ENCODE measurements around the gene TCF7L1. TPM values are rescaled to one million over a fixed set of nuclear protein-coding genes. Genes with fewer than 3 reads are reported as not detected.
"Not testable (repeated sequence)": the region's sequence is repeated elsewhere in the genome, so short reads cannot be mapped to it uniquely, and the experiment has no call there.

The TCF7L1 gene
- total and polyA plus RNA-seq, 2 experiments from 2014 or later: 0.65 to 1.8 TPM

- WGBS, 2 experiments (ENCODE audit: low coverage in 1 of 2, low lambda C conversion rate in 2 of 2, missing lambda C conversion rate in 2 of 2): 37 to 40% methylated on average over 7 of the region's 7 CpGs
- peaks cover 11% of the 10 kb centered on the region for H3F3A ChIP-seq (ENCODE audit: insufficient read depth)
- H3K9me2 ChIP-seq (ENCODE audit: insufficient read depth): no peaks in the 10 kb centered on the region
- H3K27me3 ChIP-seq (replicated peaks; ENCODE audit: insufficient read depth): no peaks in the 10 kb centered on the region
- no peak overlapping the region for H2AFZ ChIP-seq
- peak overlapping the region; percentile 68 for H3K9ac ChIP-seq
- H3K4me3 ChIP-seq: no peak overlapping the region
- peak; percentile 94 for DNase-seq
- no peaks in the 10 kb centered on the region for H4K20me1 ChIP-seq (ENCODE audit: insufficient read depth)
- no peak for TF ChIP-seq EZH2 (IDR thresholded peaks at IDR 0.05; ENCODE audit: insufficient read depth, poor library complexity, severe bottlenecking)
- TF ChIP-seq EZH2phosphoT487 (IDR thresholded peaks at IDR 0.05; ENCODE audit: insufficient read depth, low read depth): no peak
- peak overlapping the region; percentile 51 for H3K4me2 ChIP-seq (ENCODE audit: unreplicated experiment)
- in situ Hi-C loops (cut with MboI): no loop called here
- H3K36me3 ChIP-seq (ENCODE audit: low read depth): no peaks in the 10 kb centered on the region
- H3K9me3 ChIP-seq (ENCODE audit: low read depth): no peaks in the 10 kb centered on the region
- peak overlapping the region; percentile 88 for H3K27ac ChIP-seq
- peaks cover 26% of the 10 kb centered on the region for H3K4me1 ChIP-seq (ENCODE audit: insufficient read depth)
- H3K79me2 ChIP-seq (ENCODE audit: insufficient read depth): peaks cover 16% of the 10 kb centered on the region
Measured at GRCh38 chr2:85312404-85312803, 179.2 kb downstream of the TCF7L1 start.

- peak overlapping the region; percentile 88; the same call in 1 of the 2 replicates for H3K27ac ChIP-seq
- peaks cover 38% of the 10 kb centered on the region for H3K79me2 ChIP-seq (ENCODE audit: insufficient read depth)
- H3K4me1 ChIP-seq (ENCODE audit: insufficient read depth): peaks cover 28% of the 10 kb centered on the region
- no peak overlapping the region for H3K9ac ChIP-seq
- H3K4me3 ChIP-seq: no peak overlapping the region
- no peak overlapping the region for H2AFZ ChIP-seq
- H3K4me2 ChIP-seq (ENCODE audit: unreplicated experiment): no peak overlapping the region
- in situ Hi-C loops (cut with MboI): no loop called here
- H3K9me3 ChIP-seq (ENCODE audit: low read depth): no peaks in the 10 kb centered on the region
- no peak for DNase-seq
- no peaks in the 10 kb centered on the region for H3K9me2 ChIP-seq (ENCODE audit: insufficient read depth)
- TF ChIP-seq EZH2 (IDR thresholded peaks at IDR 0.05; ENCODE audit: insufficient read depth, poor library complexity, severe bottlenecking) (no peak), EZH2phosphoT487 (IDR thresholded peaks at IDR 0.05; ENCODE audit: insufficient read depth, low read depth) (no peak)
- H4K20me1 ChIP-seq (ENCODE audit: insufficient read depth): no peaks in the 10 kb centered on the region; the same call in 1 of the 2 replicates
- peaks cover 7% of the 10 kb centered on the region; the same call in 1 of the 2 replicates for H3K36me3 ChIP-seq (ENCODE audit: low read depth)
- 89 to 91% methylated on average over 10 of the region's 10 CpGs for WGBS, 2 experiments (ENCODE audit: low coverage in 1 of 2, low lambda C conversion rate in 2 of 2, missing lambda C conversion rate in 2 of 2)
- H3K27me3 ChIP-seq (replicated peaks; ENCODE audit: insufficient read depth): no peaks in the 10 kb centered on the region
- peaks cover 30% of the 10 kb centered on the region for H3F3A ChIP-seq (ENCODE audit: insufficient read depth)
Measured at GRCh38 chr2:85314884-85315242, 181.7 kb downstream of the TCF7L1 start.

GRCh38 chr2:85315921-85316320 lies 182.7 kb downstream of the TCF7L1 start:
- Histone ChIP-seq H3K79me2 (ENCODE audit: insufficient read depth) (peaks cover 49% of the 10 kb centered on the region), H3F3A (ENCODE audit: insufficient read depth) (peaks cover 37% of the 10 kb centered on the region), H3K36me3 (ENCODE audit: low read depth) (peaks cover 18% of the 10 kb centered on the region; the same call in 1 of the 2 replicates), H3K4me1 (ENCODE audit: insufficient read depth) (peaks cover 28% of the 10 kb centered on the region)
- H3K4me2 ChIP-seq (ENCODE audit: unreplicated experiment); H3K4me3 ChIP-seq; in situ Hi-C loops (cut with MboI); H3K9ac ChIP-seq; H2AFZ ChIP-seq; DNase-seq; H3K27me3 ChIP-seq (replicated peaks; ENCODE audit: insufficient read depth); H3K9me2 ChIP-seq (ENCODE audit: insufficient read depth); H4K20me1 ChIP-seq (ENCODE audit: insufficient read depth); H3K9me3 ChIP-seq (ENCODE audit: low read depth); H3K27ac ChIP-seq: not testable (repeated sequence)
- WGBS, 2 experiments (ENCODE audit: low coverage in 1 of 2, low lambda C conversion rate in 2 of 2, missing lambda C conversion rate in 2 of 2): 87 to 91% methylated on average over 5 of the region's 5 CpGs

- Histone ChIP-seq H3K9ac (peak overlapping the region; percentile 49), H3K9me3 (ENCODE audit: low read depth) (no peaks in the 10 kb centered on the region), H3K4me1 (ENCODE audit: insufficient read depth) (peaks cover 16% of the 10 kb centered on the region), H3K79me2 (ENCODE audit: insufficient read depth) (peaks cover 74% of the 10 kb centered on the region), H3K27ac (peak overlapping the region; percentile 83), H3F3A (ENCODE audit: insufficient read depth) (peaks cover 30% of the 10 kb centered on the region), H3K36me3 (ENCODE audit: low read depth) (peaks cover 42% of the 10 kb centered on the region), H3K4me2 (ENCODE audit: unreplicated experiment) (peak overlapping the region; percentile 48), H2AFZ (no peak overlapping the region), H3K9me2 (ENCODE audit: insufficient read depth) (no peaks in the 10 kb centered on the region), H3K27me3 (replicated peaks; ENCODE audit: insufficient read depth) (no peaks in the 10 kb centered on the region), H4K20me1 (ENCODE audit: insufficient read depth) (no peaks in the 10 kb centered on the region; the same call in 1 of the 2 replicates), H3K4me3 (no peak overlapping the region)
- WGBS, 2 experiments (ENCODE audit: low coverage in 1 of 2, low lambda C conversion rate in 2 of 2, missing lambda C conversion rate in 2 of 2): 34 to 35% methylated on average over 11 of the region's 11 CpGs
- TF ChIP-seq EZH2 (IDR thresholded peaks at IDR 0.05; ENCODE audit: insufficient read depth, poor library complexity, severe bottlenecking): no peak
- no peak for TF ChIP-seq EZH2phosphoT487 (IDR thresholded peaks at IDR 0.05; ENCODE audit: insufficient read depth, low read depth)
- in situ Hi-C loops (cut with MboI): no loop called here
- peak; percentile 95 for DNase-seq
Measured at GRCh38 chr2:85318222-85319074, 185.3 kb downstream of the TCF7L1 start.

Data from GM23248 (cell line).